SH-SY5Y (cell line): ENCODE data around the gene RASSF1.

Source experiments
- GATA2 ChIP-seq: IDR thresholded peaks from 2 replicates; pipeline ENCODE4 v1.6.1; 2011; ENCODE audit warnings: mild to moderate bottlenecking, low read depth, low read length
- GATA3 ChIP-seq: IDR thresholded peaks from 2 replicates; pipeline ENCODE4 v1.6.1; 2011; ENCODE audit warnings: low read depth, mild to moderate bottlenecking, low read length, moderate library complexity

DNA sequence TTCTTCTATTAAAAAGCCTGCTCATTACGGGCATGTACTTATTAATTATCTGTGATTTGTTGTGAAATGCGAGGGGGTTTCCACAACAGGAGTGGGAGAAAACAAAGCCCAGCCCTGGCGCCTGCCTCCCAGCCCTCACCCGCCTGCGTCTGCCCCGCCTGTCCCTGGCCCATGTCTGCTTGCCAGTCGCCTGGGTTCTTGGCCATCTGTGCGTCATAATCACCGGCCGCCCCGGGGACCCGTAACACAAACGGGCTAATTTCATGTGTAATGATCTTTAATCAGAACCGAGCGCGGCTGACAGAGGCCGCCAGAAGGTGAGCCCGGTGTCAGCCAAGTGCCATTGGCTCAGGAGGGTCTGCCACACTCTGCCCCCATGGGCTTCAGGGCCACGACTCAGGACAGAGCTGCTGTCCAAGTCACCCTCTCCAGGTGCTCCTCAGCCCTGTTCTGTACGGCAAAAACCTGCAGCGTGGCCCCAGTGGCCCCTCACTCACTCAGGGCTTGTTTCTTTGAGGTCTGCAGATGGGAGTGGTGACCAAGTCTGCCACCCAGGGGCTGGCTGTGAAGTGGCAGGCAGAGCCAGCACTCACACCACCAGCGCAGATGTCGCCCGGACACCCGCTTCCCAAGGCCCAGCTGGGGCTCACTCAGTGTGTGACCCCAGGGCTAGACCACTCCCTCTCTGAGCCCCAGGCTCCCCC, 47.5 kb upstream of the RASSF1 start:
- TF ChIP-seq GATA2 = no peak
- TF ChIP-seq GATA3 = no peak
